IgD-negative memory B cell (primary cell): ENCODE data around the gene CANX. TPM values are rescaled to one million over a fixed set of nuclear protein-coding genes. Genes with fewer than 3 reads are reported as not detected.
"Not testable (repeated sequence)": the region's sequence is repeated elsewhere in the genome, so short reads cannot be mapped to it uniquely, and the experiment has no call there.

Experiments
- H3K27ac Mint-ChIP-seq, 3 donors: one replicate each; pipeline ENCODE4 v1.8.0; 2020 to 2022; ENCODE audit warnings: mild to moderate bottlenecking in 3 of 3, mixed read lengths in 3 of 3, moderate library complexity in 1 of 3
- H3K27me3 Mint-ChIP-seq: one replicate; pipeline ENCODE4 v1.8.0; 2021; ENCODE audit warnings: mixed read lengths
- H3K36me3 Mint-ChIP-seq: one replicate; pipeline ENCODE4 v1.8.0; 2020; ENCODE audit warnings: mild to moderate bottlenecking, mixed read lengths
- H3K4me1 Mint-ChIP-seq, 3 donors: one replicate each; pipeline ENCODE4 v1.8.0; 2020 to 2022; ENCODE audit warnings: mixed read lengths in 3 of 3, mild to moderate bottlenecking in 1 of 3
- H3K4me3 Mint-ChIP-seq, 4 donors: one replicate each; pipeline ENCODE4 v1.8.0; 2020 to 2022; ENCODE audit warnings: mild to moderate bottlenecking in 4 of 4, mixed read lengths in 4 of 4, moderate library complexity in 3 of 4
- H3K9me3 Mint-ChIP-seq, 3 donors: one replicate each; pipeline ENCODE4 v1.8.0; 2020 to 2021; ENCODE audit warnings: mixed read lengths in 3 of 3, mild to moderate bottlenecking in 1 of 3
- polyA plus RNA-seq: library from polyadenylated mRNA; unstranded; fragments of 300-500 nt; fragmentation: Illumina TruSeq; gene quantifications from one replicate; pipeline ENCODE4 v1.2.3, GENCODE V29; 2021

CANX gene
- polyA plus RNA-seq, 1 donor from 2014 or later = 147 TPM

DNA sequence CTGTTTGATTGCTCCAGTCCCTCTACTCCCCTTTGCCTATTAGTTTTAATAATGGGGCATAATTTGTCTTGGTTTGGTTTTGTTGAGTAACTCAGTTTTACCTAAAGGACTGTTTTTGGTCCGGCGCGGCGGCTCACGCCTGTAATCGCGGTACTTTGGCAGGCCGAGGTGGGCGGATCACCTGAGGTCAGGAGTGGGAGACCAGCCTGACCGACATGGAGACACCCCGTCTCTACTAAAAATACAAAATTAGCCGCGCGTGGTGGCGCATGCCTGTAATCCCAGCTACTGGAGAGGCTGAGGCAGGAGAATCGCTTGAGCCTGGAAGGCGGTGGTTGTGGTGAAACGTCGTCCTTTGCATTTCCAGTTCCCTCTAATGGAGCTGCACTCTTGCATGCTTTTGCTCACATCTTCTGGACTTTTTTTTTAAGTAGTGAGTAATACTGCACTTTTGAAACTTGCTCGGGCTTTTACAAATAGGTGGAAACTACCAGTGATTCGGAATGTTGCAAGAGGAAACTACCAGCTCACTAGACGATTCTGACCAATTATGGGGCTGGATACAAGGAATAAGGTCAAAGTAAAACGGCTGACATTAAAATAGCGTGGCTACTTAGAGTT is 33.1 kb downstream of the CANX start:
- Mint-ChIP-seq H3K9me3 (no peaks in the 10 kb centered on the region), H3K4me1 (peaks cover 18 to 28% (median 28%) of the 10 kb centered on the region in 3 donors), H3K27ac (peak overlapping the region; percentile 80 to 96 (median 88))

DNA sequence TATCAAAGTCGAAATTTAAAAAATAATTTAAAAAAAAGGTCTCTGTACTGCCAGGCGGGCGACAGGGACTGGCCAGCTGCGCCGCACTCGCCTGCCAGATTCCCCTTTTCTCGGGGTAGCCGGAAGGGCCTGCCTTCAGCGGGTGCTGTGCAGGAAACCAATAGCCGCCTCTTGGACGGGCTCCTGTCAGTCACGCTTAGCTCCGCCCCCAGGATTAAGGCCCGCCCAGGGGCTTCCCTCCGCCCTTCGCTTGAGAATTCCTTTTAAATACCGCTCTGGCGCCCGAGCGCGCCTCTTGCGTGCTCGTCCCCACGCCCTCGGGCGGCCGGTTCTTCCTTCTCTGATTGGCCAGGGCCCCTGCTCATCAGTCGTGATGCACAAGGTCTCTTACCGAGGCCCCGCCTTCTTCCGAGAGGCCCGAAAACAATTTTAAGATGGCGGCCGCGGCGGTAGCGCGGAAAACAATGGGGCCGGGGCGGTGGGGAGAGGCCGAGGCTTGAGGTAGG is 33.7 kb downstream of the CANX start, which contains the start of gene MAML1:
MAML1 (plus strand) TSS at position 411 of the 506 bp plus-strand sequence. CDS start 291 bp downstream, outside the sequence.
- peak within 1 kb of the TSS; percentile 89 to 98 (median 94) for H3K4me3 Mint-ChIP-seq
- no peaks in the 10 kb centered on the region for H3K27me3 Mint-ChIP-seq
- no peaks in the 10 kb centered on the region for H3K9me3 Mint-ChIP-seq
- peak within 1 kb of the TSS; percentile 95 to 99 (median 96) for H3K27ac Mint-ChIP-seq
- peaks cover 21 to 28% (median 28%) of the 10 kb centered on the region in 3 donors for H3K4me1 Mint-ChIP-seq
- H3K36me3 Mint-ChIP-seq = no peaks in the 10 kb centered on the region

More for the DNA sequence above, 33.1 kb downstream of the CANX start:
- Mint-ChIP-seq H3K27me3 (no peaks in the 10 kb centered on the region), H3K4me3 (peak overlapping the region; percentile 86 to 96 (median 92)), H3K36me3 (no peaks in the 10 kb centered on the region)

DNA sequence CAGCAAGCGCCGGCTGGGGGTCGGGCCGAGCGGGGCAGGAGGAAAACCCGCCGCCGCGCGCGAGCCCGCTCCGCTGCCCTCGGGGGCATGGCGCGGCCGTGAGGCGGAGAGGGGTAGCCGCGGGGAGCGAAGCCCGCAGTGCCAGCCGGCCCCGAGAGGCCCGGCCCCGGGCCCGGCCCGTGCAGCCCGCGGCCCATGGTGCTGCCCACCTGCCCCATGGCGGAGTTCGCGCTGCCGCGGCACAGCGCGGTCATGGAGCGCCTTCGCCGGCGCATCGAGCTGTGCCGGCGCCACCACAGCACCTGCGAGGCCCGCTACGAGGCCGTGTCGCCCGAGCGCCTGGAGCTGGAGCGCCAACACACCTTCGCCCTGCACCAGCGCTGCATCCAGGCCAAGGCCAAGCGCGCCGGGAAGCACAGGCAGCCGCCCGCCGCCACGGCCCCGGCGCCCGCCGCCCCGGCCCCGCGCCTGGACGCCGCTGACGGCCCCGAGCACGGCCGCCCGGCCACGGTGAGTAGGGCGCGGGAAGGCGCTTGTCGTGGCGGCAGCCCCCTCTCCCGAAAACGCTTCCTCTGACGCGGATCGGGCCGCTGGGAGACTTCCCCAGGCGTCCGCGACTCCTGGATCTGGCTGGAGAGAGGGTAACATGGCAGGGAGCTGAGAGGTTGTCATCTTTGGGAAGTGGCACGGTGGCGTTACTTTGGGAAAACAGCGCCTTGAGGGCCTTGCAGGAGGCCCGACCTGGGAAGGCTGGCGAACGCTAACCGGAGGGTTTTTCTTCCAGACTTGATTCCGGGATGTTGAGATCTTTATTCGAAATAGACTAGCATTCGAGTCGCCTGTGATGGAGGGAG is 34.4 kb downstream of the CANX start:
- no peaks in the 10 kb centered on the region for H3K27me3 Mint-ChIP-seq
- no peaks in the 10 kb centered on the region for H3K36me3 Mint-ChIP-seq
- H3K4me3 Mint-ChIP-seq = peak overlapping the region; percentile 89 to 98 (median 94)
- H3K9me3 Mint-ChIP-seq = no peaks in the 10 kb centered on the region
- peaks cover 26 to 31% (median 31%) of the 10 kb centered on the region in 3 donors for H3K4me1 Mint-ChIP-seq
- peak overlapping the region; percentile 95 to 99 (median 96) for H3K27ac Mint-ChIP-seq

DNA sequence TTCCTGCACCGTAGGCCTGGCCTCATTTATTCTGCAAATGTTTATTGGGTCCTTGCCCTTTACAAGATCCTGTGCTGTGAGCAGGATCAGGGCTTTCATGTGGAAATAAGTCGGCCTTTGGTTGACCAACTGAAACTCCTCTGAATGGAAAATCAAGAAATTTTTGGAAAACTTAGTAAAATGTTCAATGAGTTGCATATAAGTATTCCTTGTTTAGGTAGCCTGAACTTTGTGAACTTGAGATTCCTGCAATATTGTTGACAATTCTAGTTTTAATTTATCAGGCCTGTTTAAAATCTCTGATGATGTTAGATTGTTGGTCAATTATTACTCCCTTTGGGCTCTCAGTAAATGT is 35.0 kb downstream of the CANX start:
- no peaks in the 10 kb centered on the region for H3K9me3 Mint-ChIP-seq
- peaks cover 29 to 37% (median 36%) of the 10 kb centered on the region in 3 donors for H3K4me1 Mint-ChIP-seq
- H3K36me3 Mint-ChIP-seq = peaks cover under 1% of the 10 kb centered on the region
- H3K27me3 Mint-ChIP-seq = no peaks in the 10 kb centered on the region
- H3K4me3 Mint-ChIP-seq = peak overlapping the region; percentile 89 to 98 (median 94)
- peak overlapping the region; percentile 93 to 99 (median 95) for H3K27ac Mint-ChIP-seq

DNA sequence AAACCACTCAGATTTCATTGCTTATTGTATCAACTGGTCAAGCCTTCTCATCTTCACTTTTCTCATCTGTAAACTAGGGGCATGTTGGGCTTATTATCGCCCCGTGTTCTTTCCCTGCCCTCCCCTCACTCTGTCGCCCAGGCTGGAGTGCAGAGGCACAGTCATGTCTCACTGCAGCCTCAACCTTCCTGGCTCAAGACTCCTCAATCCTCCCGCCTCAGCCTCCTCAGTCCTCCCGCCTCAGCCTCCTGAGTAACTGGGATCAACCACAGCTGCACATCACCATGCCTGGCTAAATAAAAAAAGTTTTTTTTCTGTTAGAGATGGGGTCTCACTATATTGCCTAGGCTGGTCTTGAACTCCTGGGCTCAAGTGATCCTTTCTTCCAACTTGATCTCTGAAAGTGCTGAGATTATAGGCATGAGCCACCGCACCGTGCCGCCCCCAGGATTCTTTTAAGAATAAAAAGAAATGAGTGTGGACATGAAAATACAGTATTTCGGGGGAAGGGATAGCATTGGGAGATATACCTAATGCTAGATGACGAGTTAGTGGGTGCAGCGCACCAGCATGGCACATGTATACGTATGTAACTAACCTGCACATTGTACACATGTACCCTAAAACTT is 35.9 kb downstream of the CANX start:
- H3K27me3 Mint-ChIP-seq = no peaks in the 10 kb centered on the region
- H3K36me3 Mint-ChIP-seq = peaks cover 2% of the 10 kb centered on the region
- peaks cover 29 to 42% (median 38%) of the 10 kb centered on the region in 3 donors for H3K4me1 Mint-ChIP-seq
- no peaks in the 10 kb centered on the region for H3K9me3 Mint-ChIP-seq
- H3K4me3 Mint-ChIP-seq = peak overlapping the region; percentile 89 to 98 (median 94)
- H3K27ac Mint-ChIP-seq = peak overlapping the region in 2 of 3 donors; percentile 95 to 99

GRCh38 chr5:179738742-179739141 is 40.0 kb downstream of the CANX start:
- Mint-ChIP-seq H3K36me3 (peaks cover 8% of the 10 kb centered on the region), H3K27ac (no peak overlapping the region), H3K27me3 (no peaks in the 10 kb centered on the region), H3K9me3 (no peaks in the 10 kb centered on the region), H3K4me1 (peaks cover 34 to 45% (median 40%) of the 10 kb centered on the region in 3 donors), H3K4me3 (peak overlapping the region in 3 of 4 donors; percentile 12 to 74 (median 42))

DNA sequence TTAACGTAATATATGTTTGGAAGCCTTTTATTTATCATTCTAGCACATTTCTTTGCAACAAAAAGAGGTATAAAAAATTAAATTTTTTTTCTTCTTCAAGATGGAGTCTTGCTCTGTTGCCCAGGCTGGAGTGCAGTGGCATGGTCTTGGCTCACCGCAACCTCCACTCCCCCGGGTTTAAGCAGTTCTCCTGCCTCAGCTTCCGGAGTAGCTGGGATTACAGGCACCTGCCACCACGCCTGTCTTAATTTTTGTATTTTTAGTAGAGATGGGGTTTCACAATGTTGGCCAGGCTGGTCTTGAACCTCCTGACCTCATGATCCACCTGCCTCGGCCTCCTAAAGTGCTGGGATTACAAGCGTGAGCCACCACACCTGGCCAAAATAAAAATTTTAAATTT is 45.3 kb downstream of the CANX start:
- peaks cover 18 to 29% (median 25%) of the 10 kb centered on the region in 3 donors for H3K4me1 Mint-ChIP-seq
- not testable (repeated sequence) for H3K27ac Mint-ChIP-seq, H3K9me3 Mint-ChIP-seq, H3K27me3 Mint-ChIP-seq, H3K36me3 Mint-ChIP-seq, H3K4me3 Mint-ChIP-seq

- H3K4me3 Mint-ChIP-seq = peak overlapping the region in 1 of 4 donors; percentile 75
- H3K27ac Mint-ChIP-seq = no peak overlapping the region
- no peaks in the 10 kb centered on the region for H3K9me3 Mint-ChIP-seq
- H3K27me3 Mint-ChIP-seq = no peaks in the 10 kb centered on the region
- peaks cover 10 to 15% (median 15%) of the 10 kb centered on the region in 3 donors for H3K4me1 Mint-ChIP-seq
- peaks cover 3% of the 10 kb centered on the region for H3K36me3 Mint-ChIP-seq
These were observed 48.1 kb downstream of the CANX start for GRCh38 chr5:179746872-179747271.

- H3K4me1 Mint-ChIP-seq = peaks cover 10 to 15% (median 14%) of the 10 kb centered on the region in 3 donors
- H3K9me3 Mint-ChIP-seq = no peaks in the 10 kb centered on the region
- H3K27ac Mint-ChIP-seq = peak overlapping the region in 1 of 3 donors; percentile 7
- H3K36me3 Mint-ChIP-seq = peaks cover 3% of the 10 kb centered on the region
- H3K27me3 Mint-ChIP-seq = no peaks in the 10 kb centered on the region
- no peak overlapping the region for H3K4me3 Mint-ChIP-seq
These were observed 49.0 kb downstream of the CANX start for GRCh38 chr5:179747811-179748210.

GRCh38 chr5:179749857-179750508 is 51.2 kb downstream of the CANX start:
- Mint-ChIP-seq H3K27me3 (no peaks in the 10 kb centered on the region), H3K4me1 (peaks cover 16 to 28% (median 23%) of the 10 kb centered on the region in 3 donors), H3K4me3 (no peak overlapping the region), H3K9me3 (no peaks in the 10 kb centered on the region), H3K27ac (no peak overlapping the region), H3K36me3 (peaks cover 5% of the 10 kb centered on the region)

GRCh38 chr5:179753971-179754370 is 55.2 kb downstream of the CANX start:
- Mint-ChIP-seq H3K27me3 (no peaks in the 10 kb centered on the region), H3K27ac (peak overlapping the region in 1 of 3 donors; percentile 57), H3K4me3 (no peak overlapping the region), H3K4me1 (peaks cover 9 to 30% (median 20%) of the 10 kb centered on the region in 3 donors), H3K9me3 (no peaks in the 10 kb centered on the region), H3K36me3 (peaks cover 1% of the 10 kb centered on the region)

- Mint-ChIP-seq H3K27me3 (no peaks in the 10 kb centered on the region), H3K36me3 (peaks cover 1% of the 10 kb centered on the region), H3K9me3 (no peaks in the 10 kb centered on the region), H3K27ac (peak overlapping the region; percentile 30 to 77 (median 57)), H3K4me1 (peaks cover 14 to 38% (median 30%) of the 10 kb centered on the region in 3 donors), H3K4me3 (no peak overlapping the region)
These were observed 56.3 kb downstream of the CANX start for GRCh38 chr5:179755022-179755421.

GRCh38 chr5:179758955-179759354 is 60.2 kb downstream of the CANX start:
- Mint-ChIP-seq H3K4me1 (peaks cover 28 to 53% (median 52%) of the 10 kb centered on the region in 3 donors), H3K27me3 (no peaks in the 10 kb centered on the region), H3K36me3 (no peaks in the 10 kb centered on the region), H3K27ac (peak overlapping the region in 1 of 3 donors; percentile 2), H3K4me3 (no peak overlapping the region), H3K9me3 (no peaks in the 10 kb centered on the region)
